Stimulated activated CD4-positive, alpha-beta T cell treated with anti-CD3 and anti-CD28 coated beads, Interleukin-12 subunit alpha, Interleukin-12 subunit beta, amount 100 ng/mL, for 4 hours (primary cell): ENCODE results near the gene CCDC102A.
"Not testable (repeated sequence)": the region's sequence is repeated elsewhere in the genome, so short reads cannot be mapped to it uniquely, and the experiment has no call there.

Experiments
- DNase-seq: peaks from one replicate; pipeline ENCODE4 v3.0.0-alpha.2; 2020

The CCDC102A gene

DNA sequence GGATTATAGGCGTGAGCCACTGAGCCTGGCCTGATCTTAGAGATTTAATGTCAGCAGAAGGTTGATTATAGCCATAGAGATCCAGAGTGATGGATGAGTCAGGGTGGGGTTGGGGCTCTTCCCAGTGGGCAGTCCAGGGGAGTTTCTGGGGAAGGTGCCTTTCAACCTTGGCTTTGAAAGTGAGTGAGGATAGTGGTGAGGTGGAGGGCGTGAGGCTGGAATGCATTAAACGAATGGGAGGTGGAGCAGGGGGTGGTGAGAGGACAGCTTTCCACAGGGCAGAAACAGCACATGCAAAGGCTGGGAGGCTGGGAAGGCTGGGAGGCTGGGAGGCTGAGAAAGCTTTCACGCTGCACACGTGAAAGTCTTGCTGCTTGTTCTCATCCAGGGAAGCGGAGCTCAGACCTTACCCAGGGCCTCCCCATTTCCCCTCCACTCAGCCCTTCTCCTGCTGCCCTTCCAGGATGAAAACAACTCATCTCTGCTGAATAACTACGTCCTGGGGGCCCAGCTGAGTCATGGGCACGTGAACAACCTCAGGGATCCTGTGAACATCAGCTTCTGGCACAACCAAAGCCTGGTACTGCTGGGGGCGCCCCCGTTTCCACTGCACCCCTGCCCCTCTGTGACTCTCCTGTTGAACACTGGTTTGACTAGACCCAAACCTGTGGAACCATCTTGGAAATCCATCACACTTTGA, 28.4 kb upstream of the CCDC102A start:
- DNase-seq, result no peak

DNA sequence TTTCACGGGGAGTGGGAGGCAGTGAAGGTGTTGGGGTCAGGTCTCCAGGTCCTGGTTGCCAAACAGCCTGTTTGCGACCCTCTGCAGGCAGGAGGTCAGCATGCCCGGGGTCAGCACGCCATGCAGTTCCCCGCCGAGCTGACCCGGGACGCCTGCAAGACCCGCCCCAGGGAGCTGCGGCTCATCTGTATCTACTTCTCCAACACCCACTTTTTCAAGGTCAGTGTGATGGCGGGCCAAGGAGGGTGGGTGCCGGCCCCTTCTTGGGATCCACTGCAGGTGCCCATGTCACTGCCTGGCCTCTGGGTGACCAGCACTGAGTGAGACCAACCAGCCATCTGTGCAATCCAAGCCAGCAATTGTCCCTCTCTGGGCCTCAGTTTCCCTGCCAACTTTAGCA, 27.4 kb upstream of the CCDC102A start:
- no peak for DNase-seq

DNA sequence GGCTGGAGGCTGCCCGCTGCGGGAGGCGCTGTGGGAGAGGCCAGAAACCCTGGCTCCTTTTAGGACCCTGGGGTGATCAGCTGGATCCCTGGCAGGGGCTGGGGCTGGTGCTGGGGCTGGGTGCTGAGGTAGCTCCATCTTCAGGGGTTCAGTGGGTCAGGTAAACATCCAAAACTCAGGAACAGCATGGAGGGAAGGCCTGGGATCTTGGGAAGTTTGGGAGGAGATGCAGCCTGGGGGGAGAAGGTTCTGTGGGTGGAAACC, 27.0 kb upstream of the CCDC102A start:
- no peak for DNase-seq

DNA sequence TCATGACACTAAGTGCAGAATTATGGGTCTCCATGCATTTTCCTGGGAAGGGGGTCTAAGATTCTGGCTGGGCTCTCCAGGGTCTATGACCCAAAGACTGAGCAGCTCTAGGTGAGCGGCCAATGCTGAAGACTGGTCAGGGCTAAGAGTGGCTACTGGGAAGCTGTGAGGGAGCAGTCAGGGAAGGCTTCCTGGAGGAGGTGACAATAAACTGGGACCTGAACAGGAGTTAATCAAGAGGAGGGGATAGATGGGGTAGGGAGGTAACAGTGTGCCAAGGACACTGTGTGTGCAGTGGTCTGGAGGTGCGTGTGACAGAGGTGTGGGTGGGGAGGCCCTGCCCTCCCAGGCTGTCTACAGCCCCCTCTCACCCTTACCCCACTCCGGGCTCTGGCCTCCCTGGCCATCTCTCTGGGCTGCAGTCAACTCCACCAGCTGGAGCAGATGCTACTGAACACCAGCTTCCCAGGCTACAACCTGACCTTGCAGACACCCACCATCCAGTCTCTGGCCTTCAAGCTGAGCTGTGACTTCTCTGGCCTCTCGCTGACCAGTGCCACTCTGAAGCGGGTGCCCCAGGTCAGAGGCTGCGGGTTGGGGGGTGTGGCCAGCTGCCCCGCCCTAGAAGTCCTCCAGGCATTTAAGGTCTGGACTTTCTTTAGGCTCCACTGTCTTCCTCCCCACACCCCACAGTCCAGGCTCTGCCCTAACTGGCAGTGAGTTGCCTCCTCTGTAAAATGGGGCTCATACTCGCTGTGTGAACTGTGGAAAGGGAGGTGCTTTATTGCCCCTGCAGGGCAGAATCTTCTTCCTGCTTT, 26.5 kb upstream of the CCDC102A start:
- no peak for DNase-seq

DNA sequence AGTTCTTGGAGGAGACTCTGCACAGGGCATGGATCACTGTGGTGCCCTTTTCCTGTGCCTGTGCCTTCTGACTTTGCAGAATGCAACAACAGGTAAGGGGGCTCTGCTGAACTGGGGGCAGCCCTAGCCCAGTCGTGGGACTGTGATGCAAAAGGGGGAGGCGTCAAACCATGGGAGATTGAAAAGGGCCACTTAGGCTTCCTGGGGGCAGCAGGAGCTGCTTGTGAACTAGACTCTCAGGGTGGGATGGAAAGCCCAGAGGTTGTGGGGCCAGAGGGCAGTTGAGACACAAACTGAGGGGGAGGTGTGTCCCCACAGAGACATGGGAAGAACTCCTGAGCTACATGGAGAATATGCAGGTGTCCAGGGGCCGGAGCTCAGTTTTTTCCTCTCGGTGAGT, 25.7 kb upstream of the CCDC102A start:
- no peak for DNase-seq

DNA sequence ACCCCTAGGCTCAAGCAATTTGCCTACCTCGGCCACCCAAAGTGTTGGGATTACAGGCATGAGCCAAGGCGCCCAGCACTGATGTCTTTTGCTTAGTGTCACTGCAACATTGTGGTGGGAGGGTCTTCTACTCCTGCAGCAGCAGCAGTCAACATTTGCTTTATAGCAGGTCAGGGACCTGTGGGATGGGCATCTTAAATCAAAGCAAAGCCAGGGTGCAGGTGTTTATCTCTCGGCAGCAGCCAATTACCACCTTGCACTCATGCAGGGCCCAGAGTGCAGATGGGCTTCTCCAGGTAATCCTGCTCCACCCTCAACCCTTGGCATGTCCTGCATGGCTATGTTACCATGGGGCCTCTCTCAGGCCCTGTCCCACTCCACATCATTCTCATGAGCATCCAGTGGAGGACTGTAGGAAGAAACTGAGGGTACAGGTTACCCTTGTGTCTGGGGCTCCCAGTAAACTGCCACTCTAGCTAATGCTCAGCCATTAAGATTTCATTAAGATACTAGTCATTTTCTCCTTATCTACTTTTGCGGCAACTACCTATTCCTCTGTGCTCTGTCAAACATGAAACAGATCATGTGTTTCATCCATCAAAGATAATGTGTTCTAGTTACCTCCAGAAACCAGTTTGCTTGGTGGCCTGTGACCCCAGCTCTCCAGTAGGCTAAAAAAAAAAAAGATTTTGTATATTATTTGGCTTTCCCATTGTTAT, 22.9 kb upstream of the CCDC102A start:
- DNase-seq, result no peak

DNA sequence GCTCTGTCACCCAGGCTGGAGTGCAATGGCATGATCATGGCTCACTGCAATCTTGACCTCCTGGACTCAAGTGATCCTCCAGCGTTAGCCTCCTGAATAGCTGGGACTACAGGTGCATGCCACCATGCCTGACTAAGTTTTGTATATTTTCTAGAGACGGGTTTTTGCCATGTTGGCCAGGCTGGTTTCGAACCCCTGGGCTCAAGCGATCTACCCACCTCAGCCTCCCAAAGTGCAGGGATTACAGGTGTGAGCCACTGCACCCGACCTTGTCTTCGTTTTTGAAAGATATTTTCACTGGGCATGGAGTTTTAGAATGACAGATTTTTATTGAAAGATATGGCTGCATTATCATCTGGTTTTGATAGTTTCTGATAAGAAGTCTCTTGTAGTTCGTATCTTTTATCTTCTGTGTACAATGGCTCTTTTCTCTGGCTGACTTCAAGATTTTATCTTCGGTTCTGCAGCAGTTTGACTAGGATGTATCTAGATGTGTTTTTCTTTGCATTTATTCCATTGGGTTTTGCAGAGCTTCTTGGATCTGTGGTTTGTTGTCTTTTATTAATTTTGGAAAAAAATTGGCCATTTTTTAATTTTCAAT, 20.7 kb upstream of the CCDC102A start:
- no peak for DNase-seq

DNA sequence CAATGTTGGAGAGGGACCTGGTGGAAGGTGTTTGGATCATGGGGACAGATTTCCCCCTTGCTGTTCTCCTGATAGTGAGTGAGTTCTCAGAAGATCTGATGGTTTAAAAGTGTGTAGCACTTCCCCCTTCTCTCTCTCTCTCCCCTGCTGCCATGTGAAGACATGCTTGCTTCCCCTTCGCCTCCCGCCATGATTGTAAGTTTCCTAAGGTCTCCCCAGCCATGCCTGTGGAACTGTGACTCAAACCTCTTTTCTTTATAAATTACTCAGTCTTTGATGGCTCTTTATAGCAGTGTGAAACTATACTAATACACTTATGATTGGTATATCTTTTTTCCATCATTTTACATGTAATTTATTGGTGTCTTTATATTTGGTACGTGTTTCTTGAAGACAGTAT, 19.5 kb upstream of the CCDC102A start:
- no peak for DNase-seq

DNA sequence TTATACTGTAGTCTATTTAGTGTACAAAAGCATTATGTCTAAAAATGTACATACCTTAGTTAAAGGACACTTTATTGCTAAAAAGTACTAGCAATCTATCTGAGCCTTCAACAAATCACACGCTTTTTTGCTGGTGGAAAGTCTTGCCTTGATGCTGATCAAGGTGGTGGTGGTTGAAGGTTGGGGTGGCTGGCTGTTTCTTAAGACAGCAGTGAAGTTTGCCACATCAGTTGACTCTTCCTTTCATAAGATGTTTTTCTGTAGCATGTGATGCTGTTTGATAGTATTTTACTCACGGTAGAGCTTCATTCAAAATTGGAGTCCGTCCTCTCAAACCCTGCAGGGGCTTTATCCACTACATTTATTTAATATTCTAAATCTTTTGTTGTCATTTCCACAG, 14.7 kb upstream of the CCDC102A start:
- no peak for DNase-seq

DNA sequence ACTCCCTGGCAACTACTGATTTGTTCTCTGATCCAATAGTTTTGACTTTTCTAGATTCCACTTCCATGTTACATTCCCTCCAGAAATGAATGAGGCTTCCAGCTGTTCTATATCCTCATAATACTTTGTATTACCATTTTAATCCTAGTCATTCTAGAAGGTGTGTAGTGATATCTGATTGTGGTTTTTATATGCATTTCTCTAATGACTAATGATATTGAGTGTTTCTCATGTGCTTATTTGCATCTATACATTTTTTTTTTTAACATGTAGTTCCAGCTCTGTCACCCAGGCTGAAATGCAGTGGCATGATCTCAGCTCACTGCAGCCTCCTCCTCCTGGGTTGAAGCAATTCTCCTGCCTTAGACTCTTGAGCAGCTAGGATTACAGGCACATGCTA, 13.4 kb upstream of the CCDC102A start:
- DNase-seq, result no peak

DNA sequence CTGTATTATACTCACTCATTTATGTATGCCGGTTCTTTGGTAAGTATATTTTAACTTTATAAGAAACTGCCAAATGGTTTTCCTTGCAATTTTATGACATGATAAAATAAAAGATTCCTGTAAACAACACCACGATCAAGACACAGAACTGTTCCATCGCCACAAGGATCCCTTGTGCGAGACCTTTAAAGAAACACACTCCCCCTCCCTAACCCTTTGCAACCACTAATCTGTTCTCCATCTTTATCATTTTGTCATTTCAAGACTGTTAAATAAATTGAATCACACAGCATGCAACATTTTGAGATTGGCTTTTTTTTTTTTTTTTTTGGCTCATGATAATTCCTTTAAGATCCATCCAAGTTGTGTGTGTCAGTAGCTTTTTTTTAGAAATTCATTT, 12.0 kb upstream of the CCDC102A start:
- DNase-seq, result no peak

DNA sequence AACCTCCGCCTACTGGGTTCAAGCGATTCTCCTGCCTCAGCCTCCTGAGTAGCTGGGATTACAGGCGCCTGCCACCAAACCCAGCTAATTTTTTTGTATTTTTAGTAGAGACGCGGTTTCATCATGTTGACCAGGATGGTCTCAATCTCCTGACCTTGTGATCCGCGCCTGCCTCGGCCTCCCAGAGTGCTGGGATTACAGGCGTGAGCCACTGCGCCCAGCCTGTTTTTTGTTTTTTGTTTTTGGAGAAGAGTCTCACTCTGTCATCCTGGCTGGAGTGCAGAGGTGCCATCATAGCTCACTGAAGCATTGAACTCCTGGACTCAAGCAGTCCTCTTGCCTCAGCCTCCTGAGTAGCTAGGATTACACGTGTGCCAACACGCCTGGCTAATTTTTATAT, 11.2 kb upstream of the CCDC102A start:
- DNase-seq, result not testable (repeated sequence)

DNA sequence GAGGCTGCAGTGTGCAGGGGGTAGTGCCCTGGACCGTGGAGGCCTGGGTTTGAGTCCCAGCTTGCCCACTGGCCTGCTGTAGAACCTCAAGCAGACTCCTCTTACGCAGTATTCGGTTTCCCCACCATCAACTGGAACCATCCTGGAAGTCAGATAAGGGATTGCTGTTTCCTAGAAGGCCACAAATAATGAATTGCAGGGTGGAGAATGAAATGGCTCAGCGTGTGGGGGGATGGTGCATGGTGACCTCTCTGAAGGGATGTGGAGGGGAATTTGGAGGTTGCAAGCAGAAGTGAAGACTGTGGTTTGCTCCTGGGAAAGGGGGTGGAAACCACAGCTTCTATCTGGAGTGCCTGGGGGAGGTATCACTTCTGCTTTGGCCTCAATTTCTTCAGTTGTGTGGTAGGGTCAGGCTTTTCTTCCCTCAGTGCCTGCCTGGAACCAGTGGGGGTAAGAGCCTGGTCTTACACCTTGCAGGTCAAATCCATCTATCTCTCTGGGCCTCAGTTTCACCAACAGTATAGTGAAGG, 7.8 kb upstream of the CCDC102A start:
- no peak for DNase-seq

DNA sequence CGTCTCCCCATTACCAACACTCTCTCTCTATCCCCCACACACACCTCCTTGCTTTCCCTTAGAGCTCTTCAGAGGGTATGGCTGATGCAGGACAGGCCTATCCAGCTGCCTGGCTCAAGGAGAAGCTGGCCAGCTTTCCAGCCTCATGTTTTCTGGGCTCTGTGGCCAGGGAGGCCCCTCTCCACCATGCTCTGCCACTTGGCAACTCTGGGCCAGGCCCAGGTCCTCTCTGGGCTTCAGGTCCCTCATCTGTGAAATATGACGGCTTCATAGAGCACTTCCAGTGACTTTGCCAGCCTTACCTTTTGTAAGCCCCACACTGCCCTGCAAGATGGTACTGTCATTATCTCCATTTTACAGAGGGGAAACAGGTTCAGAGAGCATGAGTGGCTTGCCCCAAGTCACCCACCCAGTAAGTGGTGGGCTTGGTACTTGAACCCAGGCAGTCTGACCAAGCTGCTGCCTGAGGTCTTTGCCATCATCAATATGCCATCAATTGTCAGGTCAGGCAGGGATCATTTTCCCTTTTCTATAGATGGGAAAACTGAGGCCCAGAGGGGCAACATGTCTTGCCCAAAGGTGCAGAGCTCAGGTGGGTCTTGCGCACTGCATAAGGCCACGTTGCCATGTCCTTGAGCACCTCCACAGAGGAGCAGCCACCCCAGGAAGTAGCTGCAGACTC, 5.5 kb upstream of the CCDC102A start:
- DNase-seq, result no peak

DNA sequence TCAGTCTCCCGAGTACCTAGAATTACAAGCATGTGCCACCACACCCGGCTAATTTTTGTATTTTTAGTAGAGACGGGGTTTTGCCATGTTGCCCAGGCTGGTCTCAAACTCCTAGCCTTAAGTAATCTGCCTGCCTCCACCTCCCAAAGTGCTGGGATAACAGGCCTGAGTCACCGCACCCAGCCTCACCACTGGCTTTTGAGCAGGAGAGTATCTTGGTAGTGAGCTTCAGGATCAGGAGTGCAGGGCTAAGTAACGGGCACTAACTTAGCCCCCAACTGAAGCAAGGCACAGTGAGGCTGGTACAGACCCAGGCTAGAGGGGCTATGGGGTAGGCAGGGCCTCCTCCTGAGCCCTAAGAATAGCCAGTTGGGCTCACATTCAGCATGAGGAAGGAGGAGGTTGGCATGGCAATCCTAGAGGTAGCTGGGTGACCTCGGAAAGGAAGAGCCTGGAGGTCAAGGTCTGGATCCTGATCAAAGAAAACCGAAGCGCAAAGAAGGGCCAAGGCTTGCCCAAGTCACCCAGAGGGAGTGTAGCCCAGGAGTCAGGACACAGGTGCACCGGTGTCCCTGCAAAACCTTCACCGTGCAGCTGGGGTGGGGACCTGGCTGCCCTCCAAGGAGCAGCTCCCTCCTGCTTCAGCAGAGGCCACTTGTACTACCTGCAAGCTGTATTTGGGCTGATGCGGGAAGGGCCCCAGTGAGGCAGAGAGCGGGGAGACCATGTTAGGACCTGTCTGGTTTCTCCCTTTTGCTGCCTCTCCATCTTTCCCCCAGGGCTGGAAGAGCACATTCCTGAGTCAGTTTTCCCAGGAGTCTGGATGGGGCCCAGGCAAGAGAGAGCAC, 4.8 kb upstream of the CCDC102A start:
- no peak for DNase-seq

DNA sequence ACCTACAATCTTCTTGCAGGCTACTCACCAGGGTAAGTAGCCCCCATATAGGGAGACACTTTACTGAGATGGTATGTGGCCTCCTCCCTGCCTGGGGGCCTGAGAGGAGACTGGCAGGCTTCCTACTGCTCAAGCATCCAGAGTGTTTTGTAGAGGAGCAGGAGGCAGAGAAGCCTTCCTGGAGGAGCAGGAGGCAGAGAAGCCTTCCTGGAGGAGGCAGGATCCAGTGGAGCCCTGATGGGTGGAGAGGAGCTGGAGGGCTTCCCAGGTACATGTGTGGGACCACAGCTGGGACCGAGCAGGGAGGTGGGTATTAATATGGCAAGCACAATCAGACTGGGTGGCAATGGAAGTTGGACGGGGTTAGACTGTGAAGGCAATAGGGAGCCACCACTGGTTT, 4.0 kb upstream of the CCDC102A start:
- DNase-seq, result no peak

DNA sequence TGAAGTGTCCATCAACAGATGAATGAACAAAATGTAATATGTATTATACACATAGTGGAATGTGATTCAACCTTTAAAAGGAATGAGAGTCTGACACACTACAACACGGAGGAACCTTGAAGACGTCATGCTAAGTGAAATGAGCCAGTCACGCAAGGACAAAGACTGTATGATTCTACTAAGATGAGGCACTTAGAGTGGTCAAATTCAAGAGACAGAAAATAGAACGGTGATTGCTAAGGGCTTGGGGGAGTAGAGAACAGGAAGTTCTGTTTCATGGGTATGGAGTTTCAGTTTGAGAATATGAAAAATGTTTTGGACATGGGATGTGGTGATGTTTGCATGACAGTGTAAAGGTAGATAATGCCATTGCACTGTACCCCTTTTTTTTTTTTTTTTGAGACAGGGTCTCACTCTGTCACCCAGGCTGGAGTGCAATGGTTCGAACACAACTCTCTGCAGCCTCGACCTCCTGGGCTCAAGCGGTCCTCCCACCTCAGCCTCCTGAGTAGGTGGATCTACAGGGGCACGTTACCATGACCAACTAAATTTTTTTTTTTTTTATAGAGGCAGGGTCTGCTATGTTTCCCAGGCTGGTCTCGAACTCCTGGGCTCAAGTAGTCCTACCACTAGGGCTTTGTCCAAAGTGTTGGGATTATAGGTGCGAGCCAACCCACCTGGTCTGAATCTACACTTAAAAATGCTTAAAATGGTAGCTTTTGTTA, 2.9 kb upstream of the CCDC102A start:
- no peak for DNase-seq

DNA sequence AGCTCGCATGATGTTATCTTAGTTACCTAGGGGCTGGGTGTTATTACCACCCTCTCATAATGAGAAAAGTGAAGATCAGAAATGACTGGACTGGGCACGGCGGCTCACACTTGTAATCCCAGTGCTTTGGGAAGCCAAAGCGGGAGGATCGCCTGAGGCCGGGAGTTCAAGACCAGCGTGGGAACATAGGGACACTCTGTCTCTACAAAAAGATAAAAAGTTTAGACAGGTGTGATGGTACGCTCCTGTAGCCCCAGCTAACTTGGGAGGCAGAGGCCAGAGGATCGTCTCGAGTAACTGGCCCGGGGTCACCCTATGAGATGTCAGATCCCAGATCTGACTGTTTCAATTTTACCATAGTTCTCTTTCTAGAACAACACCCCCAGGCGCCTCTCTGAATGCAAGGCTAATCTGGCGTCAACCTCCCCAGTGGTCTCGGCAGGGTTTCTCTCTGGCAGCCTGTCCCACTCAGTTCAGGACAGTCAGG, 1.9 kb upstream of the CCDC102A start:
- DNase-seq, result no peak

DNA sequence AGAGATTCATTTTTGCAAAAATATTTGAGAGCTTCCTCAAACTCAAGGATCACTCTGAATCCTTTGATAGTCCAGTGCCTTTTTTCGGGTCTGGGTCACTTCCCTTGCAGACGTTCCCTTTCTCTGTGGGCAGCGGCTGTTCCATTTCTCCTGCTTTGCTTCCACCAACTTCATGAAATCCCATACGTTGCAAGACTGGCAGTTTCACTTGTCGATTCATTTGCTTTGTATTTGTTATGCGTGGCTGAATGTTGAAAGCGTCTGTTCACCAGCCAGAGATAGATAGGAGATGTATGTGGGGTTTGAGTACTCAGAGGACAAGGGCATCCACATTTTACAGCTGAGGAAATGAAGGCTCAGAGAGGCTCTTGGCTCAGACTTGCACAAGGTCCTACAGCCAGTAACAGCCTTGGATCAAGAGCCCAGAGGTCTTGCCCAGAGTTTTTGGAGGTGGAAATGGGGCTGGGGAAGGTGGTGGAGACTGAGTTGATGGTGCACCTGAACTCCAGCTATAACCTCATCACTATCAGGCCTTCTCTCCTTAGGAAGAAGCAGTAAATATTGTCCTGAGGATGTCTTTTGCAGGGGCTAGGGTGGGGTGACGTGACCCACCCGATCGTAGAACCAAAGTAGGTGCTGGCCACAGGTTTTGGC, 1.3 kb upstream of the CCDC102A start:
- DNase-seq, result no peak

DNA sequence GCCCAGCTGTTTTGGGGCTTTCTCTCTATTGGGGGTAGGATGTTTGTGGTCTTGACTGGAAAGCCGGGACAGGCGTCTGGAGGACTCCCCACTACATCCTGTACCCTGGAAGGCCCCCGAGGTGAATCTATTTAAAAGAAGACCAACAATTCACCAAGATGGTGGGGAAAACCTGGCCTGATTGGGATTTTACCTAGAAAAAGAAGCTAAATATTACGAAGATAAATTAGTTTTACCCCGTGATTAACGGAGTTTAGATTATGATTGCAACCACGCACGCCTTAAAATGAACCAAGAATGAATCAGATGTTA, 779 bp upstream of the CCDC102A start:
- DNase-seq, result no peak
